HUES6 (cell line): Measurements from ENCODE around the gene MEF2C.
A peak's percentile ranks its signal among the peaks of the same experiment; 100 is the strongest.
"Not testable (repeated sequence)": the region's sequence is repeated elsewhere in the genome, so short reads cannot be mapped to it uniquely, and the experiment has no call there.

Source experiments
- H3K27ac ChIP-seq: 2 replicates; pipeline ENCODE4 v1.7.0; 2013; ENCODE audit warnings: low read depth, mild to moderate bottlenecking, low read length, inconsistent platforms
- H3K27me3 ChIP-seq: 2 replicates; pipeline ENCODE4 v1.6.1; 2013; ENCODE audit warnings: low read length; ENCODE audit not compliant: control insufficient read depth, insufficient read depth
- H3K36me3 ChIP-seq: 2 replicates; pipeline ENCODE4 v1.6.1; 2013; ENCODE audit warnings: low read length; ENCODE audit not compliant: control insufficient read depth, insufficient read depth
- H3K4me1 ChIP-seq: 2 replicates; pipeline ENCODE4 v1.6.1; 2013; ENCODE audit warnings: low read length; ENCODE audit not compliant: control insufficient read depth, insufficient read depth
- H3K4me3 ChIP-seq: 2 replicates; pipeline ENCODE4 v1.5.1; 2013; ENCODE audit warnings: low read depth, low read length
- H3K9ac ChIP-seq: one replicate; pipeline ENCODE4 v1.6.1; 2013; ENCODE audit warnings: mild to moderate bottlenecking, low read length
- H3K9me3 ChIP-seq: 2 replicates; pipeline ENCODE4 v1.6.1; 2013; ENCODE audit warnings: low read depth, low read length; ENCODE audit not compliant: control insufficient read depth, insufficient read depth

Gene MEF2C

GRCh38 chr5:88883059-88883835 is at the start of gene MEF2C:
Gene MEF2C, minus strand, starts transcription at chr5:88883184. Its CDS starts 59,396 bp downstream, at chr5:88823788.
- no peak within 1 kb of the TSS for H3K27ac ChIP-seq
- 0 out of 2 replicates have a peak, but pooled peaks cover 3% of the 10 kb centered on the region for H3K4me1 ChIP-seq
- H3K9ac ChIP-seq, result peak within 1 kb of the TSS; percentile 14
- no peaks in the 10 kb centered on the region for H3K36me3 ChIP-seq
- H3K4me3 ChIP-seq, result peak within 1 kb of the TSS; percentile 72
- no peaks in the 10 kb centered on the region for H3K9me3 ChIP-seq
- peaks cover 73% of the 10 kb centered on the region for H3K27me3 ChIP-seq

GRCh38 chr5:88932541-88932940 is 49.6 kb upstream of the MEF2C start:
- no peaks in the 10 kb centered on the region for H3K4me1 ChIP-seq
- H3K9ac ChIP-seq, result no peak overlapping the region
- H3K9me3 ChIP-seq, result no peaks in the 10 kb centered on the region
- no peak overlapping the region for H3K4me3 ChIP-seq
- no peak overlapping the region for H3K27ac ChIP-seq
- H3K27me3 ChIP-seq, result no peaks in the 10 kb centered on the region
- no peaks in the 10 kb centered on the region for H3K36me3 ChIP-seq

- no peaks in the 10 kb centered on the region for H3K27me3 ChIP-seq
- no peaks in the 10 kb centered on the region for H3K9me3 ChIP-seq
- no peak overlapping the region for H3K27ac ChIP-seq
- no peaks in the 10 kb centered on the region for H3K36me3 ChIP-seq
- H3K4me1 ChIP-seq, result no peaks in the 10 kb centered on the region
- H3K9ac ChIP-seq, result no peak overlapping the region
- H3K4me3 ChIP-seq, result no peak overlapping the region
Measured at GRCh38 chr5:88930335-88930734, 47.4 kb upstream of the MEF2C start.

- Histone ChIP-seq H3K4me3 (no peak overlapping the region), H3K9me3 (no peaks in the 10 kb centered on the region), H3K36me3 (no peaks in the 10 kb centered on the region), H3K27ac (no peak overlapping the region), H3K9ac (no peak overlapping the region), H3K4me1 (no peaks in the 10 kb centered on the region), H3K27me3 (no peaks in the 10 kb centered on the region)
Measured at GRCh38 chr5:88929385-88929784, 46.4 kb upstream of the MEF2C start.

GRCh38 chr5:88926774-88927173 is 43.8 kb upstream of the MEF2C start:
- Histone ChIP-seq H3K9ac (no peak overlapping the region), H3K4me1 (no peaks in the 10 kb centered on the region), H3K4me3 (no peak overlapping the region), H3K27me3 (no peaks in the 10 kb centered on the region), H3K36me3 (no peaks in the 10 kb centered on the region), H3K9me3 (no peaks in the 10 kb centered on the region), H3K27ac (no peak overlapping the region)

GRCh38 chr5:88925692-88926490 is 42.9 kb upstream of the MEF2C start:
- H3K27ac ChIP-seq, result no peak overlapping the region
- H3K9ac ChIP-seq, result no peak overlapping the region
- H3K36me3 ChIP-seq, result no peaks in the 10 kb centered on the region
- H3K27me3 ChIP-seq, result no peaks in the 10 kb centered on the region
- H3K4me1 ChIP-seq, result no peaks in the 10 kb centered on the region
- no peaks in the 10 kb centered on the region for H3K9me3 ChIP-seq
- no peak overlapping the region for H3K4me3 ChIP-seq

- Histone ChIP-seq H3K4me3 (no peak overlapping the region), H3K36me3 (no peaks in the 10 kb centered on the region), H3K27ac (no peak overlapping the region), H3K9ac (no peak overlapping the region), H3K9me3 (no peaks in the 10 kb centered on the region), H3K4me1 (no peaks in the 10 kb centered on the region), H3K27me3 (no peaks in the 10 kb centered on the region)
Measured at GRCh38 chr5:88924330-88924657, 41.3 kb upstream of the MEF2C start.

- no peak overlapping the region for H3K27ac ChIP-seq
- no peaks in the 10 kb centered on the region for H3K36me3 ChIP-seq
- no peaks in the 10 kb centered on the region for H3K9me3 ChIP-seq
- H3K27me3 ChIP-seq, result no peaks in the 10 kb centered on the region
- H3K9ac ChIP-seq, result no peak overlapping the region
- H3K4me1 ChIP-seq, result no peaks in the 10 kb centered on the region
- H3K4me3 ChIP-seq, result no peak overlapping the region
Measured at GRCh38 chr5:88923623-88924329, 40.8 kb upstream of the MEF2C start.

GRCh38 chr5:88912743-88913142 is 29.8 kb upstream of the MEF2C start:
- not testable (repeated sequence) for H3K36me3 ChIP-seq, H3K27ac ChIP-seq, H3K9me3 ChIP-seq, H3K4me1 ChIP-seq, H3K9ac ChIP-seq, H3K4me3 ChIP-seq, H3K27me3 ChIP-seq

GRCh38 chr5:88911059-88911572 is 28.1 kb upstream of the MEF2C start:
- H3K36me3 ChIP-seq, H3K9me3 ChIP-seq, H3K9ac ChIP-seq, H3K4me3 ChIP-seq, H3K4me1 ChIP-seq, H3K27me3 ChIP-seq, H3K27ac ChIP-seq: not testable (repeated sequence)

GRCh38 chr5:88904478-88904877 is 21.5 kb upstream of the MEF2C start:
- not testable (repeated sequence) for H3K4me1 ChIP-seq, H3K9me3 ChIP-seq, H3K4me3 ChIP-seq, H3K27ac ChIP-seq, H3K27me3 ChIP-seq, H3K36me3 ChIP-seq, H3K9ac ChIP-seq
